ENCODE results near the gene ERC1.

GRCh38 chr12:1510056-1510812, 519.2 kb downstream of the ERC1 start:
- TF ChIP-seq RCOR1 (IDR thresholded peaks at IDR 0.05; ENCODE audit: low read depth, low read length) (no peak), SREBF2 (IDR thresholded peaks at IDR 0.05) (no peak), SMC3 (IDR thresholded peaks at IDR 0.05) (no peak), CTCF (IDR thresholded peaks at IDR 0.05) (no peak), E2F6 (IDR thresholded peaks at IDR 0.05; ENCODE audit: borderline replicate concordance, low read depth) (no peak), ZFP36 (IDR thresholded peaks at IDR 0.05; ENCODE audit: borderline replicate concordance, partially characterized antibody) (no peak), FOSL2 (IDR thresholded peaks at IDR 0.05) (no peak), FOSL2 (CRISPR knock-in tag; IDR thresholded peaks at IDR 0.05) (no peak), JUN (IDR thresholded peaks at IDR 0.05) (no peak)
